GM12864 (cell line): ENCODE measurements around the gene ITGB6.

Source experiments
- DNase-seq: peaks from one replicate; pipeline ENCODE4 v3.0.0-alpha.2; 2011; ENCODE audit warnings: low read depth
- H3K4me3 ChIP-seq: 2 replicates; pipeline ENCODE4 v1.5.1; 2011; ENCODE audit warnings: mild to moderate bottlenecking, low read depth, low read length, control low read depth
- TF ChIP-seq, protein P1 (sequence below): IDR thresholded peaks from 2 replicates; pipeline ENCODE4 v1.5.1; 2011; ENCODE audit warnings: low read depth, mild to moderate bottlenecking, moderate library complexity, low read length, control low read depth, inconsistent platforms; ENCODE audit errors: missing control alignments

The ITGB6 gene

DNA sequence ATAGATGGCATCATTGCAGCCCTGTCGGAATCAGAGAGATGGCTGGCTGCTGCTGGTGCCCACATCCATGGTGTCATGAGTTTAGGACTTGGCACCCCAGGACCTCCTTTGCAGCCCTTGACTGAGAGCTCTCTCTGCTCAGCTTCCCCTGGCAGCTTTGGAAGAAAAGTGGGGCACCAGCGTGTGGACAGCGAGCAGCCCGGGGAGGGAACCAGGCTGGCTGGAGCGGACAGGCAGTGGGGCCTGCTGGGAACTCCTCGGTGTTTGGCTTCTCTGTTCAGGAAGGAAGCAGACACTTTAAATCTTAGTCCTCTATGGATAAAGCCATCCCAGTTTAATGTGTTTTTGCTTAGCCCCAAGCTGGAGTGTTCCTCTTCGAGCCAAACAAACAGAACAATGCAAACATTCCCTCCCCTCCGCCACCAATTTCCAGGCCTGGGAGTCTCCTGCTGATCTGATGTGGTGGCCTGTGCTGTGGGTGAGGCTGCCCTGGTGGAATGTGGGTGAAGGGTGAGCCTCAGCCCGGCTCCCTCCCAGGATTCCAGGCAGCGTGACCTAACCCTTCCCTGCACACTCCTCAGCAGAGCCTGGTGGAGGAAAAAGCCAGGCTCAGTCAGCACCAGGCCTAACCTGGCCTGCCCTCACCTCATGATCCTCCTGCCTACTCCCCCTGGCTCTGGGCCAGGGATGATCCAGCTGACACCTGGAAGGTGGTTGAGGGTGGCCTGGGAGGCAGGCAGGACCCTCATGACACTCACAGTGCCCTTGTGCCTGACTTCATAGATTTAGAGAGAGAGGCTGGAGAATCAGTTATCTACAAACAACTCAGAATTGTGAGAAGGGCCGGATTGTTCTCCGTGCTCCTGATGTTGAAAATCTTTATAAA is 21.6 kb upstream of the ITGB6 start:
- no peak overlapping the region for H3K4me3 ChIP-seq
- DNase-seq: no peak
- TF ChIP-seq, protein P1, sequence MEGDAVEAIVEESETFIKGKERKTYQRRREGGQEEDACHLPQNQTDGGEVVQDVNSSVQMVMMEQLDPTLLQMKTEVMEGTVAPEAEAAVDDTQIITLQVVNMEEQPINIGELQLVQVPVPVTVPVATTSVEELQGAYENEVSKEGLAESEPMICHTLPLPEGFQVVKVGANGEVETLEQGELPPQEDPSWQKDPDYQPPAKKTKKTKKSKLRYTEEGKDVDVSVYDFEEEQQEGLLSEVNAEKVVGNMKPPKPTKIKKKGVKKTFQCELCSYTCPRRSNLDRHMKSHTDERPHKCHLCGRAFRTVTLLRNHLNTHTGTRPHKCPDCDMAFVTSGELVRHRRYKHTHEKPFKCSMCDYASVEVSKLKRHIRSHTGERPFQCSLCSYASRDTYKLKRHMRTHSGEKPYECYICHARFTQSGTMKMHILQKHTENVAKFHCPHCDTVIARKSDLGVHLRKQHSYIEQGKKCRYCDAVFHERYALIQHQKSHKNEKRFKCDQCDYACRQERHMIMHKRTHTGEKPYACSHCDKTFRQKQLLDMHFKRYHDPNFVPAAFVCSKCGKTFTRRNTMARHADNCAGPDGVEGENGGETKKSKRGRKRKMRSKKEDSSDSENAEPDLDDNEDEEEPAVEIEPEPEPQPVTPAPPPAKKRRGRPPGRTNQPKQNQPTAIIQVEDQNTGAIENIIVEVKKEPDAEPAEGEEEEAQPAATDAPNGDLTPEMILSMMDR: no peak

DNA sequence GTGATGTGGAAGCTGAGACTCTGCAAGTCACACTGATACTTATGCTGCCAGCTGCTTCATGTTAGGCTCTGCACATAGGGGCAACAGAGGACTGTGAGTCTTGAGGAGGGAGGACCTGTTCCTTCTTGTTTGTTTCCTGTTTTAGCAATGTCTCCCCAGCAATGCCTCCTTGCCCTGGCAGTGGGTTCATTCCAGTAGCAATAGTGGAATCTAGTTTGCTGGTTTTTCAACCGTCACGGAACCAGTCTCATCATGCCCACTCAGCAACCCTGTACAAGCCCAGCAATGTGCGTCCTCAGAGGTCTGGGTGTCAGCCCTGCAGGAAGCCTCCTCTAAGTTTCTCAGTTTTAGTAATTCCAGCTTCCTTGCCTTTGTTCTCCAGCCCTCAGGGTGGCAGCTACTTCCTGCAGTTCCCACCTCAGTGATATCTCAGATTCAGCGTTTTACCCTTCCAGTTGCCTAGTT is 20.5 kb upstream of the ITGB6 start:
- H3K4me3 ChIP-seq: no peak overlapping the region
- no peak for DNase-seq
- TF ChIP-seq, protein P1: no peak

DNA sequence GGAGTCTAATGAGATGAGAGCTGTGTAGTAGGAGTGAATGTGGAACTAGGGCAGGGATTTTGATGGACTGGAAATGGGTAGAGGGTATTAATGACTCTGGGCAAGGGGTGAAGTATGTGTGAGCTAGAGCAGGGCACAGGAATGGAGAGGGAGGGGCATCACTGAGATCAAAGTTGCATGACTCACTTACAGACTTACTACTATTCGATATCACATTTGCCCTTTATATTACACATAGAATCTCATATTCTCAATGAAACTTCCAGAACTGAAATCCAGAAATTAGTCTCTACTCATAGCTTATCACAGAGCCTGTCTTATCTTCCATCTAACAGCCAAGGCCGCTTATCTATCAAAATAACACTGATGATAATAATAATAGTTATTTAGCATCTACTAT is 20.0 kb upstream of the ITGB6 start:
- no peak overlapping the region for H3K4me3 ChIP-seq
- DNase-seq: no peak
- TF ChIP-seq, protein P1: no peak

DNA sequence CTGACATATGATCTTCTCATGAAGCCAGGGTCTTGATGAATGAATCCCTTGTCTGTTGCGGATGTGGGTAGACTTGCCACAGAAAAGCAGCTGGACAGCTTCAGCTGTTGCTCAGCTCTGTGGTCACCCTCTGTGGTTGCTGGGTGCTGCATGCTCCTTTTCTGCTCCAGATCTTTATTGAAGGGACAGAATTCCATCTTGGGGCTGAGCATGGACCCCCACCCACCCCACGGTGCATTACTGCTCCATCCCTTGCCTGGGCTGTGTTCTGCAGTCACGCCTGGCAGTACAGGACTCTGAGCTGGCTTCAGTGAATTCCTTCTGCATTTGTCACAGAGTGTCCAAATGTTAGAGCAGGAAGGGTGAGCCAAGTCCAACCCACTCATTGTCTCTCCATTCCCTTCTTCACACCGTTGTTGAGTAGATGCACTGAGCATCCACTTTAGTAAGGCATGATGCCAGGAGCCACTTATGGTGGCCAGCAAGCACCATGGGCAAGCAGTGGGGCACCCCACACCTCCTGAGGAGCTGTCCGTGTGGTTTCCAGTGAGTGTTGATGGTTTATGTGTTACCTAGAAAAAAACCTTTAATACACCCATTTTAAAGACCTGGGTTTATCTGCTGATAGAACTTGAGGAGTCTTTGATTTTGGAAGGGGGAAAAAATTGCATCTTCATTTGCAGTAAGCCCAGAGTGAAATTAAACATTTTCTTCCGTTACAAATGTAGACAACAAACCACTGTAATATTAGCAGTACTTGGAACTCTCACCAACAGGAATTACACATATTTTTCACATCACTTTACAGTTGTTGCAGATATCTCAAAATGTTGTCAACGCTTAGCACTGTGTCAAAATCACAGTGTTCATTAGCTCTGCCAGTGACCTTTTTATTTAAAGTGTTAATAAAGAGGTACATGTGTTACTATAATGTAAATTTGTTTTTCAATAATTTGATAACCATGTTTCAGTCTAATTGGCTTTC is 14.7 kb upstream of the ITGB6 start:
- TF ChIP-seq, protein P1: no peak
- no peak overlapping the region for H3K4me3 ChIP-seq
- DNase-seq: no peak

DNA sequence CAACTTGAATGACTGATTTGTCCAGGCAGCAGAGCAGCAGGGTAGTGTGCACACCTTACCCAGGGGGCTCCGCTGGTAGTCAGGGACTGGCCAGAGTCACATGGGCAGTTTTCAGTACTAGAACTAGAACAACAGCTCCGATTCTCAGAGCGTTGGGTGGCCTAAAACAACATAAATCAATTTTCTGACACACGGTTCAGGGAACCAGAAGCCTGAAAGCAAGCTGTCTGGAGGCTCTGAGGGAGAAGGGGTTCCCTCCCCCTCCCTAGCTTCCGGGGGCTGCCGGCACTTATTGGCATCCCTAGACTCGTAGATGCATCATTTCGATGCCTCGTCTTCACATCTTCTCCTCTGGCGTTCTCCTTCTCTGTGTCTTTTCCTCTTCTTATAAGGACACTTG is 13.4 kb upstream of the ITGB6 start:
- TF ChIP-seq, protein P1: no peak
- no peak for DNase-seq
- no peak overlapping the region for H3K4me3 ChIP-seq

DNA sequence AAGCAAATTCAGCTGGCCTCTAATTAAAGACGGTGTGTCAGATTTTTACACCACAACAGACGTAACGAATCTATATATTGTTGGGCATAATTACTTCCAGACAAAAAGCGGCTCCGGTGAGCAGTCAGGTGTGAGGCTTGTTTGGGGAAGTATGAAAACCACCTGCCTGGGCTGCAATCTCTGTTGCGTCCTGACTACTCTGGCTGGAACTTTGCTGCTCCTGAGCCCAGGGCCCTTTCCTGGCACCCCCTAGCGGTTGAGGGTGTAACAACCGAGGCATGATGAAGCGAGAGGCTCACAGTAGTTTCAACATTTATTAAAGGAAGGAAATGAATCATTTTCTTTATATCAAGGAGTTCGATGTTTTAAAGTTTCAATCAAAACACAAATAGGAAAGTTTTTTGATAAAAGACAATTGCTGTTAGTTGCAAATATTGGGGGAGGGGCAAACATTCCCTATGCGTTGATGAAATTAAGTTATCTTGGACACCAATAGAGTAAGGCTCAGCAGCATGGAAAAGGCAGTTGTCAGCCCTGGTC is 10.6 kb upstream of the ITGB6 start:
- TF ChIP-seq, protein P1: peak; percentile 89
- no peak overlapping the region for H3K4me3 ChIP-seq
- peak; percentile 62 for DNase-seq
